B cell (primary cell): ENCODE results near the gene BTNL2. TPM values are rescaled to one million over a fixed set of nuclear protein-coding genes. Genes with fewer than 3 reads are reported as not detected.
A peak's percentile ranks its signal among the peaks of the same experiment; 100 is the strongest.

Experiments
- ATAC-seq: fragments of 200-7000 bp; cut with Tn5 transposase; one replicate; pipeline ENCODE4 v1.10.0; 2021; ENCODE audit warnings: low read depth, mild to moderate bottlenecking, moderate number of reproducible peaks, moderate library complexity
- CTCF ChIA-PET: fragments of 350-600 bp; sonication (Branson Sonifier 250); formaldehyde crosslinking; loops from one replicate; lab custom pipeline; 2021; ENCODE audit warnings: antibody characterized with exemption, inconsistent platforms; lab: Charles Lee
- POLR2A ChIA-PET: fragments of 350-600 bp; sonication (Branson Sonifier 250); formaldehyde crosslinking; loops from one replicate; lab custom pipeline; 2021; ENCODE audit warnings: antibody characterized with exemption; lab: Charles Lee
- DNase-seq: peaks from one replicate; pipeline ENCODE4 v3.0.0; 2013
- H2AFZ ChIP-seq: 2 replicates; pipeline ENCODE4 v1.6.1; 2012; ENCODE audit warnings: mild to moderate bottlenecking, low read depth, low read length; ENCODE audit not compliant: insufficient read depth, poor library complexity, severe bottlenecking
- H3K27ac ChIP-seq, 2 donors: 1 replicate in 1 of 2; 2 replicates in 1 of 2; pipeline ENCODE4 v1.5.1; 2012 to 2013; ENCODE audit warnings: low read length in 2 of 2, mild to moderate bottlenecking in 2 of 2, moderate library complexity in 1 of 2
- H3K27me3 ChIP-seq, 4 experiments: fragments of 200-600 bp in 1 of 4; sonication (generic) in 1 of 4; replicated peaks in 1 of 4; 1 replicate in 2 of 4; 2 replicates in 2 of 4; pipeline versions ENCODE4 v1.6.1 to v1.7.0; 2013 to 2016; ENCODE audit warnings: low read length in 3 of 4, mild to moderate bottlenecking in 2 of 4, mixed read lengths in 1 of 4, moderate library complexity in 1 of 4; ENCODE audit not compliant: insufficient read depth in 4 of 4, control insufficient read depth in 3 of 4; ENCODE audit errors: control extremely low read depth in 1 of 4
- H3K36me3 ChIP-seq, 2 experiments: replicated peaks in 1 of 2; 1 replicate in 1 of 2; 2 replicates in 1 of 2; pipeline versions ENCODE4 v1.6.1 to v1.7.1; 2013; ENCODE audit warnings: low read length in 1 of 2; ENCODE audit not compliant: insufficient read depth in 2 of 2, control insufficient read depth in 1 of 2; ENCODE audit errors: control extremely low read depth in 1 of 2, extremely low read depth in 1 of 2
- H3K4me1 ChIP-seq, 2 donors: fragments of 200-600 bp in 1 of 2; sonication (generic) in 1 of 2; 1 replicate in 1 of 2; 2 replicates in 1 of 2; pipeline versions ENCODE4 v1.5.1 to v1.6.1; 2013 to 2017; ENCODE audit warnings: low read length in 2 of 2; ENCODE audit not compliant: control insufficient read depth in 2 of 2, insufficient read depth in 2 of 2
- H3K4me2 ChIP-seq: replicated peaks from 2 replicates; pipeline ENCODE3; 2012; ENCODE audit warnings: mild to moderate bottlenecking, low read depth, low read length; ENCODE audit not compliant: poor library complexity, severe bottlenecking
- H3K4me3 ChIP-seq, 5 experiments: fragments of 200-600 bp in 1 of 5; sonication (generic) in 1 of 5; 1 replicate in 3 of 5; 2 replicates in 2 of 5; pipeline versions ENCODE4 v1.5.1 to v1.7.0; 2011 to 2016; ENCODE audit warnings: low read length in 4 of 5, mild to moderate bottlenecking in 4 of 5, low read depth in 2 of 5, control low read depth in 1 of 5, moderate library complexity in 1 of 5; ENCODE audit not compliant: insufficient read depth in 1 of 5; ENCODE audit errors: control extremely low read depth in 1 of 5, extremely low read depth in 1 of 5
- H3K79me2 ChIP-seq: fragments of 200-600 bp; sonication (generic); one replicate; pipeline ENCODE4 v1.6.0; 2016; ENCODE audit warnings: low read length; ENCODE audit not compliant: control insufficient read depth, insufficient read depth
- H3K9ac ChIP-seq: fragments of 200-600 bp; sonication (generic); 2 replicates; pipeline ENCODE4 v1.6.1; 2017; ENCODE audit warnings: mild to moderate bottlenecking, low read length, moderate library complexity
- H3K9me3 ChIP-seq, 3 donors: one replicate each; pipeline versions ENCODE4 v1.6.1 to v1.7.1; 2013; ENCODE audit warnings: low read length in 2 of 3; ENCODE audit not compliant: control insufficient read depth in 2 of 3, insufficient read depth in 1 of 3; ENCODE audit errors: control extremely low read depth in 1 of 3
- H4K20me1 ChIP-seq: 2 replicates; pipeline ENCODE4 v1.6.0; 2012; ENCODE audit warnings: mild to moderate bottlenecking, low read length; ENCODE audit not compliant: insufficient read depth, control insufficient read depth, poor library complexity, severe bottlenecking
- H3K27ac Mint-ChIP-seq: one replicate; pipeline ENCODE4 v1.8.0; 2021; ENCODE audit warnings: mixed read lengths
- H3K27me3 Mint-ChIP-seq: one replicate; pipeline ENCODE4 v1.8.0; 2021; ENCODE audit warnings: mixed read lengths
- H3K4me1 Mint-ChIP-seq: one replicate; pipeline ENCODE4 v1.8.0; 2021; ENCODE audit warnings: mixed read lengths
- H3K4me3 Mint-ChIP-seq: one replicate; pipeline ENCODE4 v1.8.0; 2021; ENCODE audit warnings: mixed read lengths
- H3K9me3 Mint-ChIP-seq: one replicate; pipeline ENCODE4 v1.8.0; 2022; ENCODE audit warnings: mixed read lengths; ENCODE audit not compliant: insufficient read depth
- CTCF ChIP-seq: fragments of 200-600 bp; IDR thresholded peaks from one replicate; pipeline ENCODE4 v1.8.0; 2022; ENCODE audit warnings: antibody characterized with exemption, mild to moderate bottlenecking
- EZH2 ChIP-seq: IDR thresholded peaks from 2 replicates; pipeline ENCODE4 v1.6.1; 2012; ENCODE audit warnings: borderline replicate concordance, low read depth, mild to moderate bottlenecking, moderate library complexity, low read length; ENCODE audit not compliant: insufficient read depth, poor library complexity, severe bottlenecking
- WGBS: methylation state at CpG from one replicate; pipeline ENCODE4 v1.1.5; 2013; ENCODE audit warnings: missing lambda C conversion rate; ENCODE audit not compliant: insufficient coverage; 5-methylcytosine and 5-hydroxymethylcytosine counted together
- intact Hi-C: fragments of 100-400 bp; cut with micrococcal nuclease; formaldehyde crosslinking; loops from one replicate; pipeline ENCODE4 v1.10.0; 2022
- polyA plus RNA-seq: library from polyadenylated mRNA; depleted of rRNA; stranded (reverse); fragments of >200 nt; gene quantifications from 2 replicates; pipeline ENCODE4 v1.2.3, GENCODE V29; 2012
- total RNA-seq, 2 donors: library from RNA; stranded (reverse); fragments of 120-200 nt in 1 of 2; gene quantifications; 1 replicate in 1 of 2; 2 replicates in 1 of 2; pipeline versions ENCODE4 v1.2.3 to v1.2.4, GENCODE V29; 2013 to 2022

Gene BTNL2
- total and polyA plus RNA-seq, 2 donors (not counting 1 experiment from before 2014, with no cell fraction given) = not detected

DNA sequence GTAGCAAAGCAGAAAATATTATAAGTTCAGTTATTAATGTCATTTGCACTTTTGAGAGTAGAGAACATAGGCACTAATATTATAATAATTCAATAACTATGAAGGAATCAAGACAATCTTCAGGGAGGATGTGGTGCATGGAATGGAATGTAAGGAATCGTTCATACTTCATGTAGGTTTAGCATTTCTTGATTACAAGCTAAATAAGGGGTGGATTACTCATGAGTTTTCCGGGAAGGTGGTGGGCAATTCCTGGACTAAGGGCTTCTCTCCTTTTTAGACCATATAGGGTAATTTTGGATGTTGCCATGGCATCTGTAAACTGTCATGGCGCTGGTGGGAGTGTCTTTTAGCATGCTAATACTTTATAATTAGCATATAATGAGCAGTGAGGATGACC, 9.1 kb upstream of the BTNL2 start:
- H3K9me3 Mint-ChIP-seq = no peaks in the 10 kb centered on the region
- H3K79me2 ChIP-seq = peaks cover 4% of the 10 kb centered on the region
- no peak overlapping the region for H3K27ac ChIP-seq
- H2AFZ ChIP-seq = peak overlapping the region; percentile 48
- peaks cover 7 to 11% of the 10 kb centered on the region in 2 donors for H3K4me1 ChIP-seq
- no peak for ATAC-seq
- no peak overlapping the region for H3K4me3 ChIP-seq
- H3K27ac Mint-ChIP-seq = no peak overlapping the region
- no peaks in the 10 kb centered on the region for H3K36me3 ChIP-seq
- H3K4me3 Mint-ChIP-seq = peak overlapping the region; percentile 56
- no peaks in the 10 kb centered on the region for H4K20me1 ChIP-seq
- H3K9me3 ChIP-seq = no peaks in the 10 kb centered on the region
- H3K4me1 Mint-ChIP-seq = peaks cover 13% of the 10 kb centered on the region
- peaks cover 0 to 19% (median 11%) of the 10 kb centered on the region in 4 experiments for H3K27me3 ChIP-seq
- ChIA-PET POLR2A (no interaction called here), CTCF (interaction anchor here (0.7 to 13.5 kb wide), 14 partner anchors 9 to 453 kb away, joined by 3 to 229 read pairs (median 9); no protein-coding TSS in a partner anchor)
- DNase-seq = no peak
- peak overlapping the region; percentile 34 for H3K9ac ChIP-seq
- TF ChIP-seq CTCF = no peak
- peaks cover 29% of the 10 kb centered on the region for H3K27me3 Mint-ChIP-seq
- intact Hi-C loops = loop anchor here (10.0 kb wide), 1 partner anchor 569 kb away; no protein-coding TSS in a partner anchor
- WGBS = 80% methylated on average over 1 of the region's 3 CpGs
- peak overlapping the region; percentile 67 for H3K4me2 ChIP-seq

DNA sequence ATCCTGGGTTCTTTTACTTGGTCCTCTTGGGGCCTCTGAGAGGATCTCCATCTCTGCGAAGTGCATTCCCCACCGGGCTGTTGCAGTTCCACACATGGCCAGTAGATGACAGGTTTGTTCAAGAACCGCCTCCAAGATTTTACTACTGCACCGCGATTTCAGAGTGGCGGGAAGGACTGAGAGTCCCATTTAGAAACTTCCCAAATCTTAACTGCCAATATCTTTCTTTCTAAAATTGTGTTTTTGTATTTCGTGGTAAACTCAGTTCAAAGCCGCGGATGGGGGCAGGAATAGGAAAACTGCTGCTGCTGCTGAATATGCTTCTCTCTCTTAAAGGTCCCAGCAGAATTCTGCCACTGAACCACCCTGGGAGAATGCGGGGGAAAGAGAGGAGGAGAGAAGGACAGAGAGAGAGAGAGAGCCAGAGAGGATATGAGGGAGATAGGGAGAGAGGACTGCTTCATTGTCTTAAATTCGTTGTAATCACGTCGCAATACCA, 8.6 kb upstream of the BTNL2 start:
- H3K27ac Mint-ChIP-seq = no peak overlapping the region
- H3K27me3 ChIP-seq = peaks cover 0 to 19% (median 11%) of the 10 kb centered on the region in 4 experiments
- H3K4me1 Mint-ChIP-seq = peaks cover 13% of the 10 kb centered on the region
- intact Hi-C loops = loop anchor here (1.0 to 10.0 kb wide), 5 partner anchors 15 to 569 kb away; no protein-coding TSS in a partner anchor
- H3K9me3 ChIP-seq = no peaks in the 10 kb centered on the region
- H3K9ac ChIP-seq = peak overlapping the region; percentile 34
- 8% methylated on average over 4 of the region's 13 CpGs for WGBS
- H3K9me3 Mint-ChIP-seq = no peaks in the 10 kb centered on the region
- no peak overlapping the region for H3K27ac ChIP-seq
- H3K4me3 ChIP-seq = peak overlapping the region in 3 of 5 experiments; percentile 6 to 24 (median 12)
- TF ChIP-seq EZH2 = no peak
- TF ChIP-seq CTCF = peak; percentile 100
- ChIA-PET CTCF (interaction anchor here (0.9 to 13.5 kb wide), 17 partner anchors 9 to 455 kb away, joined by 3 to 229 read pairs (median 5); partner anchors contain the start of genes BTNL2, HLA-DQB1 and TAP2), POLR2A (interaction anchor here (0.6 kb wide), 1 partner anchor 449 kb away, joined by 4 read pairs; no protein-coding TSS in a partner anchor)
- peak overlapping the region; percentile 67 for H3K4me2 ChIP-seq
- H3K4me3 Mint-ChIP-seq = peak overlapping the region; percentile 56
- peaks cover 29% of the 10 kb centered on the region for H3K27me3 Mint-ChIP-seq
- H4K20me1 ChIP-seq = no peaks in the 10 kb centered on the region
- H3K4me1 ChIP-seq = peaks cover 7 to 11% of the 10 kb centered on the region in 2 donors
- DNase-seq (peak; percentile 87), ATAC-seq (peak; percentile 82)
- peaks cover 4% of the 10 kb centered on the region for H3K79me2 ChIP-seq
- H3K36me3 ChIP-seq = no peaks in the 10 kb centered on the region
- peak overlapping the region; percentile 48 for H2AFZ ChIP-seq
